HG02763 (cell line): ENCODE results near the gene CFB.
"Not testable (repeated sequence)": the region's sequence is repeated elsewhere in the genome, so short reads cannot be mapped to it uniquely, and the experiment has no call there.

ENCODE experiments used
- ATAC-seq: cut with Tn5 transposase; IDR thresholded peaks from one replicate; pipeline ENCODE4 v1.9.1; 2021; ENCODE audit warnings: mild to moderate bottlenecking, moderate library complexity; ENCODE audit not compliant: unreplicated experiment

Gene CFB

DNA sequence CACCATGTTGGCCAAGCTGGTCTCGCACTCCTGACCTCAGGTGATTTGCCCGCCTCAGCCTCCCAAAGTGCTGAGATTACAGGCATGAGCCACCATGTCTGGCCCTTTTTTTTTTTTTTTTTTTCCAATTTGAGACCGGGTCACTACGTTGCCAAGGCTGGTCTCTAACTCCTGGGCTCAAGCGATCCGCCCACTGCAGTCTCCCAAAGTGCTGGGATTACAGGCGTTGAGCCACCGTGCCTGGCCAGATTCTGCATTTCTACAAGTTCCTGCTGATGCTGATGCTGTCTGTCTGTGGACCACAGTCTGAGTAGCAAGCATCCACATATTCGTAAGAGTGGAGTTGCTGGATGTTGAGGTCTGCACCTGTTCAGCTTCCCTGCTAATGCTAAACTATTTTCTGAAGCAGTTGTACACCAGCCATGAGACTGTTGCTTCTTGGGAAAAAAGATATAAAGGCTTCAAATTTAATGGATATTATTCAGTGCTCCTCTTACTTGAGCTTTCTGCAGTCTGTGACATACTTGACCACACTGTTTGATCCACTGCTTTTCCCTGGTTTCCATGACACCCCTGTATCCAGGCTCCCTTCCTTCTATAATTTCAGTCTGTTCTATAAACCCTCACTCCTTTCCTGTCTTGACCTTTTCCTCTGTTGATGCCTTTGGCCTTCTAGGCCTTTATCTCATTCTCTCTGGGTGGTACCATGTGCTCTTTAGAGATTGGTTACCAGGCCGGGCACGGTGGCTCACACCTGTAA lies 33.9 kb upstream of the CFB start:
- no peak for ATAC-seq

DNA sequence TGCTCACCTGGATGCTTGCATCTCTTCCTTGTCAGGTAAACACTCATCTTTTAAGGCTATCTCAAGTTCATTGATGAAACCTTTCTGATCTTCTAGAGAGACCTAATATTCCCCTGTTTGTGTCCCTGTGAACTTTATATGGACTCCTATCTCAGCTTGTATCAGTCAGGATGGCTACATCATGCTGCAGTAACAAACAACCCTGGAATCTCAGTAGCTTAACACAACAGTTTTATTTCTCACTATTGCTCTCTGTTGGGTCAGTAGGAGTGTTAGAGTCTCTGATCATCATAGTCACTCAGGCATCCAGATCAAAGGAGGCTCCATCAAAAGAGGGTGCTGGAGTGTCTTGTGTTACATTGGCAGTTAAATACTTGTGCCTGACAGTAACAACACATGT lies 30.5 kb upstream of the CFB start:
- ATAC-seq = no peak

GRCh38 chr6:31915756-31916155 lies 30.1 kb upstream of the CFB start:
- ATAC-seq = no peak

- no peak for ATAC-seq
Measured at GRCh38 chr6:31918069-31918720, 27.7 kb upstream of the CFB start.

GRCh38 chr6:31919624-31920303 lies 26.1 kb upstream of the CFB start:
- no peak for ATAC-seq

DNA sequence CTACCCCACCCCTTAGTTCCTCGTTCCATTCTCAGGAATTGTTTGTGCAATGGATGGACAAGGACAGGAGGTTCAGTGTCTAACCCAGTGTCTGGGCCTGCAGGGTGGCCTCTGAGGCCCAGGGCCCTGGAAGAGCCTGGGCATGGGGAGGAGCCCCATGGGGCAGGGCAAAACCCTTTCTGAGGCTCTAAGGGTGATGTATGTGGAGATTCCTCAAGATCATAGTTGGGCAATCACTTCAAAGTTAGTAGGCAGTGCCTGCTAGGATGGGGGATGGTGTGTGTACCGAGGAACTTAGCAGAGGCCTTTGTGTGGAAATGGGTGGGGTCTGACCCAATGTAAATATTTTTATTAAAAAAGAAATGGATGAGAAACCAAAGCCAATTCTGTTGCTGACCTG lies 25.1 kb upstream of the CFB start:
- no peak for ATAC-seq

GRCh38 chr6:31922942-31923341 lies 23.0 kb upstream of the CFB start:
- ATAC-seq = no peak

DNA sequence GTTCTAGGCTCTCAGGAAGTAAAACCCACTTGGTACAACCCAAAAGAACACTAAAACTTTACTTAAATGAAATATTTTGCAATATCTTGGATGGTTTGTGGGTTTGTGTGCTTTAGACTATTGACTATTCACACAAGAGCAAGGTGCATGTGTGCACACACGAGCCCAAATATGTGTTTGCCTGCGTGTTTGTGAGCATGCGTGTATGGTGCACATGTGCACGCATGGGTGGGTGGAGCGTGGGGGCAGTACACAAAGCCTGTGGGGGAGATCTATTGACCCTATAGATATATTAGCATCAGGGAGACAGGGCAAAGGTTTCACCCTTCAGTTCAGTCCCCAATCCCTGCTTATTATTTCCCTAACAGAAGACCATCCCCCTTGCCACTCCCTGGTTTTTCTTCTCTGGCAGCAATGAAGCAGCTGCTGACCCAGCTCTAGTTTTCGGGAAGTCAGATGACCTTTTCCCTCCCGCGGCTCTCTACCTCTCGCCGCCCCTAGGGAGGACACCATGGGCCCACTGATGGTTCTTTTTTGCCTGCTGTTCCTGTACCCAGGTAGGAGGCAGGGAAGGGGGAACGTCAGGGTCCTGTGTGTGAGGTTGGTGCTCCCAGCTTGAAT lies 18.5 kb upstream of the CFB start, which contains the start of gene C2:
C2 (plus strand) TSS at position 476 of the 621 bp plus-strand sequence; CDS start at position 512, 36 bp downstream.
- ATAC-seq = no peak

- ATAC-seq = no peak
Measured at GRCh38 chr6:31927863-31928671, 17.8 kb upstream of the CFB start.

DNA sequence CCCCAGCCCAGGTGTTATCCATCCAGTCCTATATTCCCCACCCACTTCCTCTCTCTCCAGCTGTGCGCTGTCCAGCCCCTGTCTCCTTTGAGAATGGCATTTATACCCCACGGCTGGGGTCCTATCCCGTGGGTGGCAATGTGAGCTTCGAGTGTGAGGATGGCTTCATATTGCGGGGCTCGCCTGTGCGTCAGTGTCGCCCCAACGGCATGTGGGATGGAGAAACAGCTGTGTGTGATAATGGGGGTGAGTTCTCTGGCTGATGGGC lies 17.3 kb upstream of the CFB start:
- no peak for ATAC-seq

GRCh38 chr6:31930962-31931361 lies 14.9 kb upstream of the CFB start:
- ATAC-seq = no peak

DNA sequence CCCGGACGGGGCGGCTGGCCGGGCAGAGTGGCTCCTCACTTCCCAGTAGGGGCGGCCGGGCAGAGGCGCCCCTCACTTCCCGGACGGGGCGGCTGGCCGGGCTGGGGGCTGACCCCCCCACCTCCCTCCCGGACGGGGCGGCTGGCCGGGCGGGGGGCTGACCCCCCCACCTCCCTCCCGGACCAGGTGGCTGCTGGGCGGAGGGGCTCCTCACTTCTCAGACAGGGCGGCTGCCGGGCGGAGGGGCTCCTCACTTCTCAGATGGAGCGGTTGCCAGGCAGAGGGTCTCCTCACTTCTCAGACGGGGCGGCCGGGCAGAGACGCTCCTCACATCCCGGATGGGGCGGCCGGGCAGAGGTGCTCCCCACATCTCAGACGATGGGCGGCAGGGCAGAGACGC lies 13.8 kb upstream of the CFB start:
- ATAC-seq = not testable (repeated sequence)

DNA sequence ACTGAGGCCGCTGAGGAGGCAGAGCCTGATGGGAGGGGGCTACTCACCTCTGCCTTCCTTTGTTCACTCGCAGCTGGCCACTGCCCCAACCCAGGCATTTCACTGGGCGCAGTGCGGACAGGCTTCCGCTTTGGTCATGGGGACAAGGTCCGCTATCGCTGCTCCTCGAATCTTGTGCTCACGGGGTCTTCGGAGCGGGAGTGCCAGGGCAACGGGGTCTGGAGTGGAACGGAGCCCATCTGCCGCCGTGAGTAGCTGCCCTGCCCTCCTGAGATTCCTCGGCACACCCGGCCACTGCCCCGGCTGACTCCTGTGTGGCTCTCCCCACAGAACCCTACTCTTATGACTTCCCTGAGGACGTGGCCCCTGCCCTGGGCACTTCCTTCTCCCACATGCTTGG lies 12.4 kb upstream of the CFB start:
- ATAC-seq = no peak

DNA sequence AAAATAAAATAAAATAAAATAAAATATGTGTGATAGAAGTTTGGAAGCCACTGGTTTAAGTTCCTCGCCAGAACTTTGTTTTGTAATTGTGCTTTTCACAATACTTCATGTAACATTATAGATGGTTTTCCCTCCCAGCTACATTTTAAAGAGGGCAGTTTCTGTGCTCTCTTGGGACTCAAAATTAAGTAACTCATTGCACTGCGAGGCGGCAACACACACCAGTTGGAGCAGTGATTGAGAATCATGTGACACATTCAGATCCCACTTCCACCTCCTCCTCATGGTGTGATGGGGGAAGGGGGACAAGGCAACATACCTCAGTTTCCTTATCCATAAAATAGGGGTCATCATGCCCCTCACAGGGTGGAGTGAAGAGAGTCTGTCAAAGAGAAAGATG lies 10.9 kb upstream of the CFB start:
- no peak for ATAC-seq

DNA sequence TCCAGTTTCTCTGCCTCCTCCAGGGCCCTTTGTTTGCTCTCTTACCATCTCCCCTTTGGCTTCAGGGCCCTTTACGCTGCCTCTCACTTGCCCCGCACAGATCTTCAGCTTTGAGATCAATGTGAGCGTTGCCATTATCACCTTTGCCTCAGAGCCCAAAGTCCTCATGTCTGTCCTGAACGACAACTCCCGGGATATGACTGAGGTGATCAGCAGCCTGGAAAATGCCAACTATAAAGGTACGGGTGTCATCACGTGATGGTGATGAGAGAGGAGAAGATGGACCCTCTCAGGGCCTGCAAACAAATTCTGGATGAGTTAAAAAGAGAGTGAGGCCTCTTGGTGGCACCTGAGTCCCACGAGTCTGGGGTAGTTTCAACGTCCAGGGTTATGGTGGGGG lies 10.1 kb upstream of the CFB start:
- no peak for ATAC-seq

GRCh38 chr6:31940256-31940664 lies 5.6 kb upstream of the CFB start:
- ATAC-seq = no peak

- no peak for ATAC-seq
Measured at GRCh38 chr6:31943742-31944141, 2.2 kb upstream of the CFB start.

DNA sequence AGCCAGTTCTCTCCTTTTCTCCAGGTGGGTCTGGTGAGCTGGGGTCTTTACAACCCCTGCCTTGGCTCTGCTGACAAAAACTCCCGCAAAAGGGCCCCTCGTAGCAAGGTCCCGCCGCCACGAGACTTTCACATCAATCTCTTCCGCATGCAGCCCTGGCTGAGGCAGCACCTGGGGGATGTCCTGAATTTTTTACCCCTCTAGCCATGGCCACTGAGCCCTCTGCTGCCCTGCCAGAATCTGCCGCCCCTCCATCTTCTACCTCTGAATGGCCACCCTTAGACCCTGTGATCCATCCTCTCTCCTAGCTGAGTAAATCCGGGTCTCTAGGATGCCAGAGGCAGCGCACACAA lies 765 bp upstream of the CFB start:
- ATAC-seq = no peak

GRCh38 chr6:31946370-31946885 lies 533 bp downstream of the CFB start:
- ATAC-seq = no peak

- no peak for ATAC-seq
Measured at GRCh38 chr6:31947070-31947675, 1.3 kb downstream of the CFB start.
